Ovary (tissue), 10 donors: ENCODE data around the gene RCOR3. TPM values are rescaled to one million over a fixed set of nuclear protein-coding genes. Genes with fewer than 3 reads are reported as not detected.

Experiments
- DNase-seq, 5 donors: peaks; one replicate each; pipeline ENCODE4 v3.0.0-alpha.2; 2019 to 2020
- H3K27ac ChIP-seq, 2 donors: fragments of 200-600 bp; one replicate each; pipeline versions ENCODE4 v1.5.1 to v1.8.0; 2019 to 2022
- H3K27me3 ChIP-seq: fragments of 200-600 bp; one replicate; pipeline ENCODE4 v1.8.0; 2022
- H3K36me3 ChIP-seq: fragments of 200-600 bp; sonication (generic); one replicate; pipeline ENCODE4 v1.5.1; 2019
- H3K4me1 ChIP-seq: one replicate; pipeline ENCODE4 v1.8.1; 2013; ENCODE audit warnings: mild to moderate bottlenecking, moderate library complexity; ENCODE audit not compliant: insufficient read depth
- H3K4me3 ChIP-seq: fragments of 200-600 bp; sonication (generic); one replicate; pipeline ENCODE4 v1.5.1; 2017
- H3K9me3 ChIP-seq, 2 donors: fragments of 200-600 bp in 1 of 2; sonication (generic) in 1 of 2; one replicate each; pipeline versions ENCODE4 v1.5.1 to v1.8.1; 2013 to 2019; ENCODE audit warnings: mild to moderate bottlenecking in 1 of 2, moderate library complexity in 1 of 2
- EP300 ChIP-seq: sonication (generic); formaldehyde crosslinking; IDR thresholded peaks from one replicate; pipeline ENCODE4 v1.6.1; 2017; ENCODE audit warnings: antibody characterized with exemption
- POLR2A ChIP-seq: fragments of 450-650 bp; IDR thresholded peaks from one replicate; pipeline ENCODE4 v1.6.1; 2017; ENCODE audit warnings: antibody characterized with exemption, mild to moderate bottlenecking, moderate library complexity
- WGBS, 3 donors: extraction: QIAGEN DNeasy Blood & Tissue Kit in 1 of 3; methylation state at CpG; one replicate each; pipeline versions ENCODE4 v1.1.5 to v1.1.7; 2013 to 2017; 5-methylcytosine and 5-hydroxymethylcytosine counted together
- intact Hi-C, 4 donors: fragments of 100-400 bp; cut with DNase I; formaldehyde crosslinking; loops; one replicate each; pipeline versions ENCODE4 v1.11.0 to v1.15.1; 2022 to 2023
- long read RNA-seq, 3 donors: library from polyadenylated mRNA in 2 of 3; unstranded in 2 of 3; transcript quantifications; one replicate each; pipeline ENCODE4 v2.0.0 and lab custom pipeline, GENCODE V29; 2021 to 2026
- polyA plus RNA-seq, 2 donors: library from polyadenylated mRNA; stranded (reverse); fragments of 200-250 nt in 1 of 2; fragments of 350-450 nt in 1 of 2; fragmentation: Illumina TruSeq in 1 of 2; extraction: RNeasy Lipid Tissue Mini Kit (QIAGEN cat#74804) in 1 of 2; gene quantifications; one replicate each; pipeline ENCODE4 v1.2.3, GENCODE V29; 2013 to 2014
- total RNA-seq, 7 donors: library from RNA; depleted of rRNA in 2 of 7; stranded (reverse); fragments of >200 nt in 2 of 7; fragmentation: NEBNext Ultra II Directional in 3 of 7; extraction: Animal tissue kit (Norgen Biotek cat#: 25700) in 3 of 7; gene quantifications; one replicate each; pipeline versions ENCODE4 v1.1.0 to v1.2.4, GENCODE V29; 2016 to 2023
- TF ChIP-seq, protein P1 (sequence below), 3 donors: fragments of 450-650 bp in 2 of 3; fragments of 200-600 bp in 1 of 3; IDR thresholded peaks; one replicate each; pipeline versions ENCODE4 v1.5.1 to v1.8.0; 2016 to 2022; ENCODE audit warnings: antibody characterized with exemption in 3 of 3, mild to moderate bottlenecking in 1 of 3
- donor health status: DM: no; HTN: no; CAD: no; lungs with moderate emphysema.
- donor health status: DM: no; HTN: no; CAD: no.
- donor health status: Bipolar disorder and iron deficiency.
- donor health status: DM: yes; HTN: yes; CAD: no.
- donor health status: DM: no; HTN: no; CAD: no.
- donor health status: DM: yes; HTN: yes; CAD: no.

RCOR3 gene
- total RNA-seq, result 10 to 100 TPM; 35.6 to 75.2 (median 59.6) TPM
- 10 to 100 TPM; 34.3 to 38.8 TPM for polyA plus RNA-seq
- long read RNA-seq, donor 1, full-length matches to known transcripts, result 21 of 38 reads
- long read RNA-seq, donor 1, partial matches to known transcripts, result 5 of 38 reads
- long read RNA-seq, donor 1, other reads (novel, unspliced or antisense), result 12 of 38 reads
- long read RNA-seq, donor 2, transcript RCOR3-203 (12 exons, 2,041 nt), result major isoform, 8 of 58 reads
- long read RNA-seq, donor 2, partial matches to known transcripts, result 46 of 58 reads
- long read RNA-seq, donor 2, other reads (novel, unspliced or antisense), result 0 of 58 reads
- long read RNA-seq, donor 3, transcript RCOR3-202 (11 exons, 2,525 nt), result minor isoform, 14 of 62 reads
- long read RNA-seq, donor 3, transcript RCOR3-203 (12 exons, 2,041 nt), result major isoform, 21 of 62 reads
- long read RNA-seq, donor 3, partial matches to known transcripts, result 16 of 62 reads
- long read RNA-seq, donor 3, other reads (novel, unspliced or antisense), result 6 of 62 reads

DNA sequence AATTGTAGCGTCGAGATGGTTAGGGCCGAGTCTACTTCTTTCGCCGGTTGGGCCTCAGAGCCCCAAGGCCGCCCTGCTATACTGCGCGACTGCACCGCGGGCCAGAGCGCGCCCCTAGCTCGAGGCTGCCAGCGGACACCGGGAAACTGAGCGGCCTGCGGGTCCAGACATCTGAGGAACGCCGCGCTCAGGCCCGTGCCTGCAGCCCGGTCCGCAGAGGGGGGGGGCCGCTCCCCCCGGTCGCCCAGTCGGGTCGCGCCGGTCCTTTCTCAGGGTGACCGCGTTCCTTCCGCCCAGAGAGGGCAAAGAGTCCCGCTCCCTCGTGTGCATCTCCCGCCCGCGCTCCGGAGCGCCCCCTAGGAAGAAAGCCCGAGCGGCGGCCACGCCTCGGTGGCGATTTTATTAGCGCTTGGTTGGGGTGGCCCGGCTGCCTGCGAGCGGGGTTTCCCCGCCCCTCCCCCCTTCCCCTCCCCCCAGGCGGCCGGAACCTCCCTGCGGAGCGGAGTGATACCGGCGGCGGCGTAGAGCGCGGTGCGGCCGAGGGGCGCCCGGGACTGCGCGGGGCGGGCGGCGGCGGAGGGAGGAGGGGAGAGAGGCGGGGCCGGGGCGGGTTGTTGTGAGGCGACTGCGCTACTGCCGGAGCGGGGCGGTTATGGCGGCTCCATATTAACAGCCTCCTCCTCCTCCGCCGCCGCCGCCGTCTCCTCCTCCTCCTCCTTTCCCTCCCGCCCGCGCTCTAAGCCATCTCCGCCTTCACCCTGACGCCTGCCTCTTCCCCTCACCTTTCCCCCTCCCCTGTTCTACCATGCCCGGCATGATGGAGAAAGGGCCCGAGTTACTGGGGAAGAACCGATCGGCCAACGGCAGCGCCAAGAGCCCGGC is at the start of gene RCOR3:
Gene RCOR3, plus strand, starts transcription at position 611 of the 882 bp plus-strand sequence. Its CDS starts 195 bp downstream, at position 806.
- intact Hi-C loops, result no loop called here

DNA sequence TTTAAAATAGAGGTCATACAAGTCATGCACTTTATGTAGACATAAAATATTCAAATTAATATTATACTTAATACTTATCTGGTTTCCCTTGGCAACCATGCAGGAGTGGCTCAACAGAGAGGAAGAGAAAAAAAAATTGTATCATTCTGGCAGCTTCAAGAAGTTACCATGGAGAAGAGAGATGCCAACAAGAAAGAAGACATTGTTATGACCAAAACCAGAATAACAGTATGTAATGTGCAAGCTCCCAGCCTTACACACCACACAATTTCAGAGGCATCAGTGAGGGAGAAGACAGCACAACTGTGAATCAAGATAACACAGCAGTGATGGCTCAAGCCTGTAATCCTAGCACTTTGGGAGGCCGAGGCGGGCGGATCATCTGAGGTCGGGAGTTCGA is 49.1 kb upstream of the RCOR3 start:
- WGBS, 3 donors, result 89 to 95% (median 95%) methylated on average over 5 of the region's 5 CpGs
- H3K4me1 ChIP-seq, result no peaks in the 10 kb centered on the region

More for the DNA sequence above, at the start of gene RCOR3:
- TF ChIP-seq POLR2A (peak; percentile 68), EP300 (no peak)
- TF ChIP-seq, protein P1, sequence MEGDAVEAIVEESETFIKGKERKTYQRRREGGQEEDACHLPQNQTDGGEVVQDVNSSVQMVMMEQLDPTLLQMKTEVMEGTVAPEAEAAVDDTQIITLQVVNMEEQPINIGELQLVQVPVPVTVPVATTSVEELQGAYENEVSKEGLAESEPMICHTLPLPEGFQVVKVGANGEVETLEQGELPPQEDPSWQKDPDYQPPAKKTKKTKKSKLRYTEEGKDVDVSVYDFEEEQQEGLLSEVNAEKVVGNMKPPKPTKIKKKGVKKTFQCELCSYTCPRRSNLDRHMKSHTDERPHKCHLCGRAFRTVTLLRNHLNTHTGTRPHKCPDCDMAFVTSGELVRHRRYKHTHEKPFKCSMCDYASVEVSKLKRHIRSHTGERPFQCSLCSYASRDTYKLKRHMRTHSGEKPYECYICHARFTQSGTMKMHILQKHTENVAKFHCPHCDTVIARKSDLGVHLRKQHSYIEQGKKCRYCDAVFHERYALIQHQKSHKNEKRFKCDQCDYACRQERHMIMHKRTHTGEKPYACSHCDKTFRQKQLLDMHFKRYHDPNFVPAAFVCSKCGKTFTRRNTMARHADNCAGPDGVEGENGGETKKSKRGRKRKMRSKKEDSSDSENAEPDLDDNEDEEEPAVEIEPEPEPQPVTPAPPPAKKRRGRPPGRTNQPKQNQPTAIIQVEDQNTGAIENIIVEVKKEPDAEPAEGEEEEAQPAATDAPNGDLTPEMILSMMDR (IDR thresholded peaks at IDR 0.05), result peak; percentile 49 to 70 (median 64)
- Histone ChIP-seq H3K4me3 (peak within 1 kb of the TSS; percentile 100), H3K27ac (peak within 1 kb of the TSS; percentile 98 to 99), H3K27me3 (no peaks in the 10 kb centered on the region), H3K9me3 (no peaks in the 10 kb centered on the region), H3K4me1 (peaks cover 1% of the 10 kb centered on the region), H3K36me3 (no peaks in the 10 kb centered on the region)
- peak; percentile 94 to 97 (median 95) for DNase-seq
- 1% methylated on average over 49 to 93 of the region's 97 CpGs for WGBS, 3 donors

DNA sequence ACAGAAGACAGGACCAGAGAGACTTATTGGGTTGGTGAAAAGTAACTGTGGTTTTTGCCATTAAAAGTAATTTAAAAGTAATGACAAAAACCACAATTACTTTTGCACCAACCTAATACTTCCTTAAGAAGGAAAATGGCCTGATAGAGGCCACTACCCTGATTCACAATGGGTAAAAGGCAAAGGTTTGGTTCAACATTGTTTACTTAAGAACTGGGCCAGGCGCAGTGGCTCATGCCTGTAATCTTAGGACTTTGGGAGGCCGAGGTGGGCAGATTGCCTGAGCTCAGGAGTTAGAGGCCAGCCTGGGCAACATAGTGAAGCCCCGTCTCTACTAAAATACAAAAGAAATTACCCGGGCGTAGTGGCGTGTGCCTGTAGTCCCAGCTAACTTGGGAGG is 48.2 kb upstream of the RCOR3 start:
- intact Hi-C loops, result no loop called here
- DNase-seq, result no peak
- no peaks in the 10 kb centered on the region for H3K9me3 ChIP-seq
- H3K36me3 ChIP-seq, result no peaks in the 10 kb centered on the region
- H3K4me1 ChIP-seq, result no peaks in the 10 kb centered on the region
- H3K27me3 ChIP-seq, result no peaks in the 10 kb centered on the region
- H3K27ac ChIP-seq, result no peak overlapping the region
- 86 to 88% (median 87%) methylated on average over 6 of the region's 6 CpGs for WGBS, 3 donors
- TF ChIP-seq EP300 (no peak), POLR2A (no peak)
- TF ChIP-seq, protein P1 (IDR thresholded peaks at IDR 0.05), result no peak
- H3K4me3 ChIP-seq, result no peak overlapping the region

More for the DNA sequence above, 49.1 kb upstream of the RCOR3 start:
- no peak overlapping the region for H3K27ac ChIP-seq
- no peaks in the 10 kb centered on the region for H3K36me3 ChIP-seq
- no peaks in the 10 kb centered on the region for H3K27me3 ChIP-seq
- H3K9me3 ChIP-seq, result no peaks in the 10 kb centered on the region
- DNase-seq, result no peak
- TF ChIP-seq, protein P1 (IDR thresholded peaks at IDR 0.05), result no peak
- no peak for TF ChIP-seq POLR2A
- no peak for TF ChIP-seq EP300
- intact Hi-C loops, result no loop called here
- H3K4me3 ChIP-seq, result no peak overlapping the region

DNA sequence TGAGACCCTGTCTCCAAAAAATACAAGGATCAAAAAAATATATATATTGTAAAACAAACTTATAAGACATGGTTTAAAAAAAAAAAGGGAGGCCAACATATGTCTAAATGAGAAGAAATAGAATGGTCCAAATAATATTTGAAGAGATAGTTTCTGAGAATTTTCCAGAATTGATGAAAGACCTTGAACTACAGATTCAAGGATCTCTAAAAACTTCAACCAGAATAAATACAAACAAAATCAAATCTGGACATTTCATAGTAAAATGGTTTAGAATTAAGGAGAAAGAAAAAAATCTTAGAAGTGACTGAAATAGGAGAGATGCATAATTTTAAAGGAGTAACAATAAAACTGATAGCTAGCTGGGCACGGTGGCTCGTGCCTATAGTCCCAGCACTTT is 45.5 kb upstream of the RCOR3 start:
- TF ChIP-seq POLR2A, result no peak
- TF ChIP-seq, protein P1 (IDR thresholded peaks at IDR 0.05), result no peak
- TF ChIP-seq EP300, result no peak
- intact Hi-C loops, result no loop called here
- no peak overlapping the region for H3K27ac ChIP-seq
- no peaks in the 10 kb centered on the region for H3K27me3 ChIP-seq
- 83 to 86% (median 85%) methylated on average over 2 of the region's 2 CpGs for WGBS, 3 donors
- no peaks in the 10 kb centered on the region for H3K36me3 ChIP-seq
- DNase-seq, result no peak
- H3K4me3 ChIP-seq, result no peak overlapping the region
- H3K9me3 ChIP-seq, result no peaks in the 10 kb centered on the region
- H3K4me1 ChIP-seq, result no peaks in the 10 kb centered on the region
